ENCODE measurements around the gene TMEM14A. TPM values are rescaled to one million over a fixed set of nuclear protein-coding genes. Genes with fewer than 3 reads are reported as not detected.

TMEM14A gene
- total and polyA plus RNA-seq, 2 of the 8 experiments (the other 6 are each of a cell fraction or from before 2014, with no cell fraction given), result 11.1 to 11.2 TPM

GRCh38 chr6:52735071-52735470 is 64.2 kb downstream of the TMEM14A start (continued):
- TF ChIP-seq CTCF (IDR thresholded peaks at IDR 0.05; ENCODE audit: control extremely low read depth in 1 of 3, insufficient read depth in 1 of 3, low read depth in 1 of 3, low read length in 3 of 3), result no peak
- no peak for TF ChIP-seq USF2 (IDR thresholded peaks at IDR 0.05; ENCODE audit: low read length)
- TF ChIP-seq TEAD4 (IDR thresholded peaks at IDR 0.05; ENCODE audit: low read depth, low read length), result no peak
- no peak for TF ChIP-seq JUND (IDR thresholded peaks at IDR 0.05; ENCODE audit: low read length)
- no peak for TF ChIP-seq RXRA (IDR thresholded peaks at IDR 0.05; ENCODE audit: insufficient read depth, low read depth, low read length)
